ENCODE measurements around the gene MYL3.
"Not testable (repeated sequence)": the region's sequence is repeated elsewhere in the genome, so short reads cannot be mapped to it uniquely, and the experiment has no call there.

MYL3 gene

DNA sequence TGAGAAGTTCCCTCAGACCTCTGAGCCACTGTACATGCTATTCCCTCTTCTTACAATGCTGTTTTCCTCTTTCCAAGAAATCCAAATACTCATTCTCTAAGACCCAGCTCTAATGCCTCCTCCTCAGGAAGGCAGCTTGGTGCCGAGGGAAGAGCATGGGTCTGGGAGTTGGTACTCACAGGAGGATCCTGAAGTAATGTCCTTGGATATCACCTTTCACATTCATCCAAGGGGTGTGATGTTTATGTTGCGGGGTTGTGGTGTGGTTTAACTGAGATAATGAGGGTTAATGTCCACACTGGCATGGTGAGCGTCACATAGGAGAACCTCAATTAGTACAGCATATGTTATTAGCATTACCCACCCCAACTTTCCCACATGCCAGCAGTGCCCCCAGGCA lies 31.9 kb downstream of the MYL3 start:
- no peak for TF ChIP-seq CTCF (IDR thresholded peaks at IDR 0.05; ENCODE audit: insufficient read depth, low read depth, low read length, missing control alignments)
- no peak overlapping the region for H3K4me3 ChIP-seq (ENCODE audit: low read depth, low read length)
- DNase-seq (ENCODE audit: low read depth) = no peak

- no peak for DNase-seq (ENCODE audit: low read depth)
- TF ChIP-seq CTCF (IDR thresholded peaks at IDR 0.05; ENCODE audit: insufficient read depth, low read depth, low read length, missing control alignments) = no peak
Measured at GRCh38 chr3:46830801-46831200, 32.4 kb downstream of the MYL3 start.

GRCh38 chr3:46829699-46830208 lies 33.5 kb downstream of the MYL3 start:
- no peak for TF ChIP-seq CTCF (IDR thresholded peaks at IDR 0.05; ENCODE audit: insufficient read depth, low read depth, low read length, missing control alignments)
- peak; percentile 80 for DNase-seq (ENCODE audit: low read depth)
- H3K4me3 ChIP-seq (ENCODE audit: low read depth, low read length) = no peak overlapping the region

More at GRCh38 chr3:46830801-46831200, 32.4 kb downstream of the MYL3 start:
- no peak overlapping the region for H3K4me3 ChIP-seq (ENCODE audit: low read depth, low read length)

DNA sequence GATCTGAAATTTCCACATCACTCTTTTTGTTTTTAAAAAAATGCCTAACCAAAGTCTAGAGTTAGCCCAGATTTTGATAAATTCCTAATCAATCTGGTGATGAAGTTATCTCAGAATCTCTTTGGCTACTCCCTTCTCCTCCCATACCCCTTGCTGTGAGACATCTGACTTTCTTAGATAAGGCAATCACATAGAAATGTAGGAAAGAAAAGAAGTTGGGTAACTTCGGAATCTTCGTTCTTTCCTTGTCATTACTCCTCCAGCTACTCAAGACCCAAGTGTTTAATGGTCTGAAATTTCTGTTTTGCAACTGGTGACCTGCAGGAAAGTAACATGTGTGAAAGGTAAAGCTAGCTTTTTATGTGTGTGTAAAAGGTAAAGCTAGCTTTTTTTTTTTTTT lies 37.8 kb downstream of the MYL3 start:
- DNase-seq (ENCODE audit: low read depth) = no peak
- H3K4me3 ChIP-seq (ENCODE audit: low read depth, low read length) = no peak overlapping the region
- TF ChIP-seq CTCF (IDR thresholded peaks at IDR 0.05; ENCODE audit: insufficient read depth, low read depth, low read length, missing control alignments) = no peak

DNA sequence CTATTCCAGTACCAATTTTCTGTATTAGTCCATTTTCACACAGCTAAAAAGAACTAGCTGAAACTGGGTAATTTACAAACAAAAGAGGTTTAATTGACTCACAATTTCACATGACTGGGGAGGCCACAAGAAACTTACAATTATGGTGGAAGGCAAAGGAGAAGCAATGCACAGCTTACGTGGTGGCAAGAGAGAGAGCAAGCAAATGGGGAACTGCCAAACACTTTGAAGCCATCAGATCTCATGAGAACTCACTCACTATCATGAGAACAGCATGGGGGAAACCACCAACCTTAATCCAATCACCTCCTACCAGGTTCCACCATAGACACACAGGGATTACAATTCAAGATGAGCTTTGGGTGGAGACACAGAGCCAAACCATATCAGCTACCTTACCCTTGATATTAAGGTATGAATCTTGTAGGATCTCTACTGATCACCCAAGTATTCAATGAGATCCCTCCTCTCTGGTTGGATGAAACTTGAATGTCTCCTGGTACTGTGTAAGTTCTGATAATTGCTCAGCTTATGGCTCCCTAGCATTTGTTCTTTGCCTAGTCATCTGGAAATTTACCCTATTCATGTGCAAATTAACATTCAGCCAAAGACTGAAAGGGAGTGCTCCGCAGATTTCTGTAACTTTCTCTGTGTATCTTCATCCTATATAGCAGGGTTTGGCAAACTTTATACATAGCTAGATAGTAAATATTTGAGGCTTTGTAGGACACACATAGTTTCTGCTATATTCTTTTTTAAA lies 38.9 kb downstream of the MYL3 start:
- H3K4me3 ChIP-seq (ENCODE audit: low read depth, low read length) = no peak overlapping the region
- DNase-seq (ENCODE audit: low read depth) = no peak

DNA sequence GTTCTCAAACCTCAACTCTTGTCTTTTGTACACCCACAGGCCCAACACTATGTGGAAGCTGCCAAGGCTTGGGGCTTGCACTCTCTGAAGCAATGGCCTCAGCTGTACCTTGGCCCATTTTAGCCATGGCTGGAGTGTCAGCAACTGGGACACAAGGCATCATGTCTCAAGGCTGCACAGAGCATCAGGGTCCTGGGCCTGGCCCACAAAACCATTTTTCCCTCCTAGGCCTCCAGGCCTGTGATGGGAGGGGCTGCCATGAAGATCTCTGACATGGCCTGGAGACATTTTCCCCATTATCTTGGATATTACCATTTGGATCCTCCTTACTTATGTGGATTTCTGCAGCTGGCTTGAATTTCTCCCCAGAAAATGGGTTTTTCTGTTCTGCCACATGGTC lies 39.9 kb downstream of the MYL3 start:
- not testable (repeated sequence) for H3K4me3 ChIP-seq (ENCODE audit: low read depth, low read length); DNase-seq (ENCODE audit: low read depth)

More for the DNA sequence above, 38.9 kb downstream of the MYL3 start:
- TF ChIP-seq CTCF (IDR thresholded peaks at IDR 0.05; ENCODE audit: insufficient read depth, low read depth, low read length, missing control alignments) = no peak

GRCh38 chr3:46821553-46821952 lies 41.7 kb downstream of the MYL3 start:
- TF ChIP-seq CTCF (IDR thresholded peaks at IDR 0.05; ENCODE audit: insufficient read depth, low read depth, low read length, missing control alignments) = no peak
- H3K4me3 ChIP-seq (ENCODE audit: low read depth, low read length) = no peak overlapping the region
- DNase-seq (ENCODE audit: low read depth) = no peak
